Neural progenitor cell (in vitro differentiated cells): ENCODE results near the gene PCNX1.

Experiments used
- EZH2 ChIP-seq: fragments of 200-600 bp; sonication (generic); IDR thresholded peaks from 2 replicates; pipeline ENCODE4 v1.6.1; 2017; ENCODE audit warnings: antibody characterized with exemption, mild to moderate bottlenecking, moderate library complexity
- TF ChIP-seq, protein P1 (sequence below): fragments of 200-600 bp; sonication (generic); IDR thresholded peaks from 2 replicates; pipeline ENCODE4 v1.5.1; 2017; ENCODE audit warnings: antibody characterized with exemption, mild to moderate bottlenecking

DNA sequence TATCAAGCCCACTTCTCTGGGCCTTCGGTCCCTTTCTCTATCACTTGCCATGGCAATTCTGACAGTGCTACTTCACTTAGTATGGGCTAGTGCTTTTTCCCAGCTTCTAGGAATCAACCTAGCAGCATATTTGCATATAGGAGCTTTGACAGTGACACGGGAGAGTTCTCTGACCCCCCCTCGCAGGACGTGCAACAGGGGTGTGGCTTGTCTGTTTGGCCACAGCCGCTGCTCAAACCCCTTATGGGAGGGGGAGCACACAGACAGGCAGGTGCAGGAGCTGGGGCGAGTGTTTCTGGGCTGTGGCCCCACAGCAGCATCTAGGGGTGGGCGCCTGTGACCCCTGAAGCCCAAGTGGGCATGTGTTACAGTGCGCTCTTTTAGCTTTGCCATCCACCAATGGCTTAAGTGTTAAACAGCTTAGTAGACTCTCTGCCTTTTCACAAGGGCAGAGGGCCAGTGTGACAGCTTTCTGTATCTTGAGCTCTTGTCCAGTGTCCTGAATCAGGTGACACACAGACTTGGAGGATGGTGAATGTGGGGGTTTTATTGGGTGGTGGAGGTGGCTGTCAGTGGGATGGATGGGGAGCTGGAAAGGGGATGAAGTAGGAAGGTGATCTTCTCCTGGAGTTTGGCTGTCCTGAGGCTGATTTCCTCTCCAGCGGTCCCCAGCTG lies 229.3 kb downstream of the PCNX1 start:
- TF ChIP-seq, protein P1, sequence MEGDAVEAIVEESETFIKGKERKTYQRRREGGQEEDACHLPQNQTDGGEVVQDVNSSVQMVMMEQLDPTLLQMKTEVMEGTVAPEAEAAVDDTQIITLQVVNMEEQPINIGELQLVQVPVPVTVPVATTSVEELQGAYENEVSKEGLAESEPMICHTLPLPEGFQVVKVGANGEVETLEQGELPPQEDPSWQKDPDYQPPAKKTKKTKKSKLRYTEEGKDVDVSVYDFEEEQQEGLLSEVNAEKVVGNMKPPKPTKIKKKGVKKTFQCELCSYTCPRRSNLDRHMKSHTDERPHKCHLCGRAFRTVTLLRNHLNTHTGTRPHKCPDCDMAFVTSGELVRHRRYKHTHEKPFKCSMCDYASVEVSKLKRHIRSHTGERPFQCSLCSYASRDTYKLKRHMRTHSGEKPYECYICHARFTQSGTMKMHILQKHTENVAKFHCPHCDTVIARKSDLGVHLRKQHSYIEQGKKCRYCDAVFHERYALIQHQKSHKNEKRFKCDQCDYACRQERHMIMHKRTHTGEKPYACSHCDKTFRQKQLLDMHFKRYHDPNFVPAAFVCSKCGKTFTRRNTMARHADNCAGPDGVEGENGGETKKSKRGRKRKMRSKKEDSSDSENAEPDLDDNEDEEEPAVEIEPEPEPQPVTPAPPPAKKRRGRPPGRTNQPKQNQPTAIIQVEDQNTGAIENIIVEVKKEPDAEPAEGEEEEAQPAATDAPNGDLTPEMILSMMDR: no peak
- no peak for TF ChIP-seq EZH2
